Fibroblast of skin of abdomen (primary cell): Measurements from ENCODE around the gene COPS3.
"Not testable (repeated sequence)": the region's sequence is repeated elsewhere in the genome, so short reads cannot be mapped to it uniquely, and the experiment has no call there.

ENCODE experiments used
- DNase-seq: peaks from one replicate; pipeline ENCODE4 v3.0.0-alpha.2; 2013

The COPS3 gene

GRCh38 chr17:17301659-17302058 is 20.6 kb upstream of the COPS3 start:
- DNase-seq = not testable (repeated sequence)

- peak; percentile 48 for DNase-seq
Measured at GRCh38 chr17:17300624-17301568, 19.9 kb upstream of the COPS3 start.

- DNase-seq = peak; percentile 67
Measured at GRCh38 chr17:17298108-17298507, 17.1 kb upstream of the COPS3 start.

- peak; percentile 84 for DNase-seq
Measured at GRCh38 chr17:17297217-17297616, 16.2 kb upstream of the COPS3 start.

GRCh38 chr17:17295141-17295540 is 14.1 kb upstream of the COPS3 start:
- DNase-seq = no peak

GRCh38 chr17:17289701-17290100 is 8.7 kb upstream of the COPS3 start:
- no peak for DNase-seq

GRCh38 chr17:17289086-17289485 is 8.0 kb upstream of the COPS3 start:
- DNase-seq = no peak

- DNase-seq = no peak
Measured at GRCh38 chr17:17285951-17286350, 4.9 kb upstream of the COPS3 start.

- no peak for DNase-seq
Measured at GRCh38 chr17:17279316-17279715, 1.7 kb downstream of the COPS3 start.

GRCh38 chr17:17277431-17277830 is 3.6 kb downstream of the COPS3 start:
- not testable (repeated sequence) for DNase-seq

GRCh38 chr17:17275971-17276370 is 5.1 kb downstream of the COPS3 start:
- DNase-seq = no peak

- no peak for DNase-seq
Measured at GRCh38 chr17:17269926-17270773, 10.9 kb downstream of the COPS3 start.

GRCh38 chr17:17264430-17264829 is 16.6 kb downstream of the COPS3 start:
- no peak for DNase-seq

GRCh38 chr17:17258998-17259397 is 22.0 kb downstream of the COPS3 start:
- DNase-seq = no peak

- no peak for DNase-seq
Measured at GRCh38 chr17:17258011-17258410, 23.0 kb downstream of the COPS3 start.

GRCh38 chr17:17256316-17256715 is 24.7 kb downstream of the COPS3 start:
- DNase-seq = no peak

- not testable (repeated sequence) for DNase-seq
Measured at GRCh38 chr17:17255689-17256088, 25.4 kb downstream of the COPS3 start.

GRCh38 chr17:17254036-17254435 is 27.0 kb downstream of the COPS3 start:
- DNase-seq = no peak

GRCh38 chr17:17253406-17253805 is 27.6 kb downstream of the COPS3 start:
- DNase-seq = no peak

GRCh38 chr17:17252149-17252661 is 28.8 kb downstream of the COPS3 start:
- DNase-seq = no peak

GRCh38 chr17:17246879-17247278 is 34.2 kb downstream of the COPS3 start:
- no peak for DNase-seq

- no peak for DNase-seq
Measured at GRCh38 chr17:17243163-17243562, 37.9 kb downstream of the COPS3 start.

GRCh38 chr17:17242246-17242645 is 38.8 kb downstream of the COPS3 start:
- DNase-seq = no peak
